HL-60 (cell line): ENCODE data around the gene ATP1A3.
A peak's percentile ranks its signal among the peaks of the same experiment; 100 is the strongest.

ENCODE experiments used
- DNase-seq, 2 experiments: peaks; one replicate each; pipeline ENCODE4 v3.0.0-alpha.2; 2010 to 2020; ENCODE audit warnings: low read depth in 1 of 2, low spot score in 1 of 2
- H3K27ac ChIP-seq: fragments of 250-450 bp; sonication (Bioruptor Pico); replicated peaks from 2 replicates; pipeline ENCODE4 v1.5.1; 2020; ENCODE audit warnings: mild to moderate bottlenecking, moderate library complexity
- H3K27me3 ChIP-seq: fragments of 250-450 bp; sonication (Bioruptor Pico); 2 replicates; pipeline ENCODE4 v1.5.1; 2021; ENCODE audit warnings: mild to moderate bottlenecking, moderate library complexity; ENCODE audit not compliant: insufficient read depth, poor library complexity, severe bottlenecking
- H3K4me3 ChIP-seq: replicated peaks from 2 replicates; pipeline ENCODE4 v1.5.1; 2011; ENCODE audit warnings: mild to moderate bottlenecking, control low read depth, low read length; ENCODE audit not compliant: insufficient read depth
- GABPA ChIP-seq: IDR thresholded peaks from 2 replicates; pipeline ENCODE4 v1.6.1; 2012; ENCODE audit warnings: low read depth
- POLR2AphosphoS5 ChIP-seq: IDR thresholded peaks from 2 replicates; pipeline ENCODE4 v1.6.1; 2012; ENCODE audit warnings: low read depth
- SPI1 ChIP-seq: IDR thresholded peaks from 2 replicates; pipeline ENCODE4 v1.6.1; 2012; ENCODE audit warnings: low read depth, mild to moderate bottlenecking, borderline replicate concordance
- TF ChIP-seq, protein P1 (sequence below): IDR thresholded peaks from 2 replicates; pipeline ENCODE4 v1.6.1; 2012; ENCODE audit warnings: low read depth; ENCODE audit not compliant: insufficient replicate concordance
- TF ChIP-seq, protein P2 (sequence below): IDR thresholded peaks from one replicate; pipeline ENCODE4 v1.5.1; 2011; ENCODE audit warnings: low read length, control low read depth, inconsistent platforms; ENCODE audit not compliant: insufficient read depth

ATP1A3 gene

DNA sequence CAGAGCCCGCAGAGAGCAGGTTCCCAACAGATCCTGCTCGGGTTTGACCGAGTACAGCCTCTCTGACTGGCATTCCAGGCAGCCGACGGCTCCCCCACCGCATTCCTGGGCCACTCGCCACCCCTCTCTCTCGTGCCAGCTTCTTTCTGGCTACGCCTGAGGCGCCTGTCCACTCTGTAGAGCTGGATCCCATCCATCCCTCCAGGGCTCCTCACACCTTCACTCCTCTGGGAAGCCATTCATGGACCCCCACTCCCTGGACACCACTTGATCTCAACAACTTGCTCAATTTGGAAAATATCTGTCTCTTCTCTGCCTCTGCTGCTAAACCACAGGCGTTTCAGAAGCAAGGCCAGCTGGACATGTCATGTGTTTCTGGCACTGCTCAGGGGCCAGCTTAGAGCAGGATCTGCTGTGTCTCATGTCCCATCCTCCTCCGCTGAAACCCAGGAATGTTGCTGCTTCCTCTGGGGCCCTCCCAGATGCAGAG lies 30.6 kb upstream of the ATP1A3 start:
- no peak overlapping the region for H3K27ac ChIP-seq
- H3K27me3 ChIP-seq = no peaks in the 10 kb centered on the region
- no peak overlapping the region for H3K4me3 ChIP-seq
- no peak for DNase-seq
- no peak for TF ChIP-seq POLR2AphosphoS5
- TF ChIP-seq, protein P1, sequence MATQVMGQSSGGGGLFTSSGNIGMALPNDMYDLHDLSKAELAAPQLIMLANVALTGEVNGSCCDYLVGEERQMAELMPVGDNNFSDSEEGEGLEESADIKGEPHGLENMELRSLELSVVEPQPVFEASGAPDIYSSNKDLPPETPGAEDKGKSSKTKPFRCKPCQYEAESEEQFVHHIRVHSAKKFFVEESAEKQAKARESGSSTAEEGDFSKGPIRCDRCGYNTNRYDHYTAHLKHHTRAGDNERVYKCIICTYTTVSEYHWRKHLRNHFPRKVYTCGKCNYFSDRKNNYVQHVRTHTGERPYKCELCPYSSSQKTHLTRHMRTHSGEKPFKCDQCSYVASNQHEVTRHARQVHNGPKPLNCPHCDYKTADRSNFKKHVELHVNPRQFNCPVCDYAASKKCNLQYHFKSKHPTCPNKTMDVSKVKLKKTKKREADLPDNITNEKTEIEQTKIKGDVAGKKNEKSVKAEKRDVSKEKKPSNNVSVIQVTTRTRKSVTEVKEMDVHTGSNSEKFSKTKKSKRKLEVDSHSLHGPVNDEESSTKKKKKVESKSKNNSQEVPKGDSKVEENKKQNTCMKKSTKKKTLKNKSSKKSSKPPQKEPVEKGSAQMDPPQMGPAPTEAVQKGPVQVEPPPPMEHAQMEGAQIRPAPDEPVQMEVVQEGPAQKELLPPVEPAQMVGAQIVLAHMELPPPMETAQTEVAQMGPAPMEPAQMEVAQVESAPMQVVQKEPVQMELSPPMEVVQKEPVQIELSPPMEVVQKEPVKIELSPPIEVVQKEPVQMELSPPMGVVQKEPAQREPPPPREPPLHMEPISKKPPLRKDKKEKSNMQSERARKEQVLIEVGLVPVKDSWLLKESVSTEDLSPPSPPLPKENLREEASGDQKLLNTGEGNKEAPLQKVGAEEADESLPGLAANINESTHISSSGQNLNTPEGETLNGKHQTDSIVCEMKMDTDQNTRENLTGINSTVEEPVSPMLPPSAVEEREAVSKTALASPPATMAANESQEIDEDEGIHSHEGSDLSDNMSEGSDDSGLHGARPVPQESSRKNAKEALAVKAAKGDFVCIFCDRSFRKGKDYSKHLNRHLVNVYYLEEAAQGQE = no peak
- TF ChIP-seq, protein P2, sequence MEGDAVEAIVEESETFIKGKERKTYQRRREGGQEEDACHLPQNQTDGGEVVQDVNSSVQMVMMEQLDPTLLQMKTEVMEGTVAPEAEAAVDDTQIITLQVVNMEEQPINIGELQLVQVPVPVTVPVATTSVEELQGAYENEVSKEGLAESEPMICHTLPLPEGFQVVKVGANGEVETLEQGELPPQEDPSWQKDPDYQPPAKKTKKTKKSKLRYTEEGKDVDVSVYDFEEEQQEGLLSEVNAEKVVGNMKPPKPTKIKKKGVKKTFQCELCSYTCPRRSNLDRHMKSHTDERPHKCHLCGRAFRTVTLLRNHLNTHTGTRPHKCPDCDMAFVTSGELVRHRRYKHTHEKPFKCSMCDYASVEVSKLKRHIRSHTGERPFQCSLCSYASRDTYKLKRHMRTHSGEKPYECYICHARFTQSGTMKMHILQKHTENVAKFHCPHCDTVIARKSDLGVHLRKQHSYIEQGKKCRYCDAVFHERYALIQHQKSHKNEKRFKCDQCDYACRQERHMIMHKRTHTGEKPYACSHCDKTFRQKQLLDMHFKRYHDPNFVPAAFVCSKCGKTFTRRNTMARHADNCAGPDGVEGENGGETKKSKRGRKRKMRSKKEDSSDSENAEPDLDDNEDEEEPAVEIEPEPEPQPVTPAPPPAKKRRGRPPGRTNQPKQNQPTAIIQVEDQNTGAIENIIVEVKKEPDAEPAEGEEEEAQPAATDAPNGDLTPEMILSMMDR = no peak
- TF ChIP-seq SPI1 = no peak
- TF ChIP-seq GABPA = no peak

DNA sequence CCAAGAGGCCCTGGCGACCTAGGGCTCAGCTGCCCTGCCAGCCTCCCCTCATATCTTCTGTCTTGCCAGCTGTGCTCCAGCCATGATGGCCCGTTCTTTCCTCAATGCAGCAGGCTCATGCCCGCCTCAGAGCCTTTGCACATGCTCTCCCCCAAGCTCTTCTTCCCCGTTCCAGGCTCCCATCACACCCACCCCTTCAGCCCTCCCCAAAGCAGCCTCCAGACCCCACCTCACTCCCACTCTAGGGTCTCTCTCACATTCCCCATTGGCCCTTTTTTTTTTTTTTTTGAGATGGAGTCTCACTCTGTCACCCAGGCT lies 29.9 kb upstream of the ATP1A3 start:
- Histone ChIP-seq H3K27ac (no peak overlapping the region), H3K27me3 (no peaks in the 10 kb centered on the region), H3K4me3 (no peak overlapping the region)
- DNase-seq = no peak
- TF ChIP-seq SPI1 (no peak), GABPA (no peak), POLR2AphosphoS5 (no peak)
- TF ChIP-seq, protein P2 = no peak
- TF ChIP-seq, protein P1 = no peak

DNA sequence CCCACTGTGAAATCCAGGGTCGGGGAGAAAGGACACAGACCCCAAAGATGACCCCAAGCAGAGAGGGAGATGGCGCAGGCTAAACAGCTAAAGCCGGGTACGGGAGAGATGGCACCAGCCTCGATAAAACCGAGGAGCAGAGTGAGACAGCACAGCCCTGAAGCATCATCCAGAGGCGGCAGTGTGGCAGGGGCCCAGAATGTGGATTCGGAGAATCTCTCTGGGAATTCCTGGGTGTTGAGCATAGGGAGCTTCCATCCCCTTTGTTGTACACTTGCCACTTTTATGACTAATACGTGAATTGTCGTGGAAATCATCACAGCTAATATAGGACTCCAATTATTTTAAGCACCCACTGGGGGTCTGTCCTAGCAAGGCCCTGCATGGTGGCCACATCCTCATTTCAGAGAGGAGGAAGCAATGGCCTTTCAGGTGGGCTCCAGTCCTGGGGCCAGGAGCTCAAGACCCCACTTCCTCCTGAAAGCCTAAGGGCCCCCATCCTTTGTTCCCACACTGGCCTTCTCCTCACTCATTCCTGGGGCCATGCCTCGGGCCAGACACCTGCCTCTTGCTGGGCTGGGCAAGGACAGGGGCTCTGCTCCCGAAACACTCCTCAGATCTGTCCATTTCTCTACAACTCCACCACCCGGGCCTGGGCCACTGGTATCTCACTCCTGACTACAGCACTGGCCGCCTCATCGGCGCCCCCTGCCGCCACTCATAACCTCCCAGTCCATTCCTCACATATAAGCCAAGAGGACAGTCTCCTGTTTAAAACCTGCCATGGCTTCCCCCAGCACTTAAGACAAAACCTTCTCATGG lies 29.3 kb upstream of the ATP1A3 start:
- no peak overlapping the region for H3K27ac ChIP-seq
- H3K27me3 ChIP-seq = no peaks in the 10 kb centered on the region
- TF ChIP-seq SPI1 = no peak
- TF ChIP-seq POLR2AphosphoS5 = no peak
- TF ChIP-seq, protein P1 = no peak
- no peak for TF ChIP-seq GABPA
- TF ChIP-seq, protein P2 = peak; percentile 44
- H3K4me3 ChIP-seq = no peak overlapping the region
- DNase-seq = peak in 1 of 2 experiments; percentile 21
